Neural progenitor cell (in vitro differentiated cells): ENCODE results near the gene NUP85. TPM values are rescaled to one million over a fixed set of nuclear protein-coding genes. Genes with fewer than 3 reads are reported as not detected.
A peak's percentile ranks its signal among the peaks of the same experiment; 100 is the strongest.

Source experiments
- DNase-seq: peaks from one replicate; pipeline ENCODE4 v3.0.0-alpha.2; 2016; ENCODE audit warnings: low spot score
- H2AFZ ChIP-seq: fragments of 200-600 bp; sonication (generic); replicated peaks from 2 replicates; pipeline ENCODE4 v1.6.1; 2016; ENCODE audit warnings: antibody characterized with exemption
- H3F3A ChIP-seq: fragments of 200-600 bp; sonication (generic); 2 replicates; pipeline ENCODE4 v1.6.1; 2016; ENCODE audit warnings: antibody characterized with exemption, low read depth
- H3K27ac ChIP-seq: fragments of 200-600 bp; sonication (generic); 2 replicates; pipeline ENCODE4 v1.5.1; 2016; ENCODE audit warnings: mild to moderate bottlenecking
- H3K27me3 ChIP-seq: fragments of 200-600 bp; sonication (generic); 2 replicates; pipeline ENCODE4 v1.6.1; 2016; ENCODE audit warnings: mild to moderate bottlenecking, moderate library complexity
- H3K36me3 ChIP-seq: fragments of 200-600 bp; sonication (generic); 2 replicates; pipeline ENCODE4 v1.5.1; 2016
- H3K4me1 ChIP-seq: fragments of 200-600 bp; sonication (generic); 2 replicates; pipeline ENCODE4 v1.6.1; 2016; ENCODE audit warnings: mixed run types
- H3K4me2 ChIP-seq: fragments of 200-600 bp; sonication (generic); 2 replicates; pipeline ENCODE4 v1.6.1; 2016
- H3K4me3 ChIP-seq: fragments of 200-600 bp; sonication (generic); 2 replicates; pipeline ENCODE4 v1.5.1; 2016
- H3K79me2 ChIP-seq: fragments of 200-600 bp; sonication (generic); 2 replicates; pipeline ENCODE4 v1.6.1; 2016; ENCODE audit warnings: low read depth
- H3K9ac ChIP-seq: fragments of 200-600 bp; sonication (generic); 2 replicates; pipeline ENCODE4 v1.6.1; 2016
- H3K9me3 ChIP-seq: fragments of 200-600 bp; sonication (generic); 2 replicates; pipeline ENCODE4 v1.5.1; 2016; ENCODE audit warnings: low read depth
- H4K20me1 ChIP-seq: fragments of 200-600 bp; sonication (generic); 2 replicates; pipeline ENCODE4 v1.6.1; 2016; ENCODE audit warnings: low read depth
- H3K27ac Mint-ChIP-seq: 3 replicates; pipeline ENCODE4 v1.8.0; 2021; ENCODE audit warnings: mixed read lengths
- H3K27me3 Mint-ChIP-seq: 2 replicates; pipeline ENCODE4 v1.8.0; 2022; ENCODE audit warnings: low read depth, mild to moderate bottlenecking, inconsistent platforms, moderate library complexity, mixed read lengths; ENCODE audit not compliant: insufficient read depth
- H3K36me3 Mint-ChIP-seq: 3 replicates; pipeline ENCODE4 v1.8.0; 2021; ENCODE audit warnings: mixed read lengths
- H3K4me1 Mint-ChIP-seq: 3 replicates; pipeline ENCODE4 v1.8.0; 2021; ENCODE audit warnings: mixed read lengths
- H3K4me3 Mint-ChIP-seq: 3 replicates; pipeline ENCODE4 v1.8.0; 2021; ENCODE audit warnings: mild to moderate bottlenecking, moderate library complexity, mixed read lengths
- H3K9me3 Mint-ChIP-seq: 3 replicates; pipeline ENCODE4 v1.8.0; 2020; ENCODE audit warnings: mixed read lengths
- CTCF ChIP-seq: fragments of 200-600 bp; sonication (generic); IDR thresholded peaks from 2 replicates; pipeline ENCODE4 v1.5.1; 2017; ENCODE audit warnings: antibody characterized with exemption, mild to moderate bottlenecking
- EZH2 ChIP-seq: fragments of 200-600 bp; sonication (generic); IDR thresholded peaks from 2 replicates; pipeline ENCODE4 v1.6.1; 2017; ENCODE audit warnings: antibody characterized with exemption, mild to moderate bottlenecking, moderate library complexity
- EZH2phosphoT487 ChIP-seq: fragments of 200-600 bp; sonication (generic); IDR thresholded peaks from 2 replicates; pipeline ENCODE4 v1.6.1; 2017; ENCODE audit warnings: antibody characterized with exemption
- total RNA-seq: library from RNA; depleted of rRNA; stranded (reverse); fragments of >200 nt; gene quantifications from 2 replicates; pipeline ENCODE4 v1.2.3, GENCODE V29; 2015; ENCODE audit warnings: low replicate concordance

NUP85 gene
- total RNA-seq, 1 donor from 2014 or later, result 88.6 TPM

GRCh38 chr17:75270218-75270965, 64.9 kb downstream of the NUP85 start:
- H3K4me2 ChIP-seq, result peak overlapping the region; percentile 95
- H3K36me3 ChIP-seq, result no peaks in the 10 kb centered on the region
- no peaks in the 10 kb centered on the region for H4K20me1 ChIP-seq
- H3K27me3 Mint-ChIP-seq, result peaks cover 8% of the 10 kb centered on the region
- H3K79me2 ChIP-seq, result no peaks in the 10 kb centered on the region
- H2AFZ ChIP-seq, result peak overlapping the region; percentile 97
- peaks cover 39% of the 10 kb centered on the region for H3F3A ChIP-seq
- H3K36me3 Mint-ChIP-seq, result peaks cover 10% of the 10 kb centered on the region
- H3K4me1 Mint-ChIP-seq, result peaks cover 12% of the 10 kb centered on the region
- peak overlapping the region; percentile 38 for H3K9ac ChIP-seq
- no peak overlapping the region for H3K27ac Mint-ChIP-seq
- peak overlapping the region; percentile 98 for H3K4me3 ChIP-seq
- DNase-seq, result peak; percentile 78
- H3K27me3 ChIP-seq, result peaks cover 8% of the 10 kb centered on the region
- H3K9me3 Mint-ChIP-seq, result no peaks in the 10 kb centered on the region
- no peak for TF ChIP-seq EZH2phosphoT487
- peak; percentile 6 for TF ChIP-seq EZH2
- H3K4me1 ChIP-seq, result peaks cover 4% of the 10 kb centered on the region
- H3K4me3 Mint-ChIP-seq, result peak overlapping the region; percentile 90
- no peaks in the 10 kb centered on the region for H3K9me3 ChIP-seq
- H3K27ac ChIP-seq, result no peak overlapping the region

GRCh38 chr17:75270966-75271232, 65.4 kb downstream of the NUP85 start, which contains the start of gene MIF4GD:
TSS of gene MIF4GD (minus strand) at chr17:75271231. CDS start at chr17:75270195, 1,036 bp downstream.
- H3K27ac Mint-ChIP-seq, result no peak within 1 kb of the TSS
- H3K4me1 Mint-ChIP-seq, result peaks cover 12% of the 10 kb centered on the region
- peaks cover 10% of the 10 kb centered on the region for H3K36me3 Mint-ChIP-seq
- no peaks in the 10 kb centered on the region for H3K9me3 ChIP-seq
- H3K79me2 ChIP-seq, result no peaks in the 10 kb centered on the region
- H3K4me3 ChIP-seq, result peak within 1 kb of the TSS; percentile 98
- H3K27me3 Mint-ChIP-seq, result peaks cover 8% of the 10 kb centered on the region
- H3K4me3 Mint-ChIP-seq, result peak within 1 kb of the TSS; percentile 90
- H4K20me1 ChIP-seq, result no peaks in the 10 kb centered on the region
- peaks cover 8% of the 10 kb centered on the region for H3K27me3 ChIP-seq
- no peak within 1 kb of the TSS for H3K27ac ChIP-seq
- peaks cover 36% of the 10 kb centered on the region for H3F3A ChIP-seq
- TF ChIP-seq EZH2phosphoT487, result no peak
- TF ChIP-seq CTCF, result no peak
- TF ChIP-seq EZH2, result no peak
- peak within 1 kb of the TSS; percentile 99 for H3K4me2 ChIP-seq
- no peaks in the 10 kb centered on the region for H3K9me3 Mint-ChIP-seq
- H3K9ac ChIP-seq, result peak within 1 kb of the TSS; percentile 82
- DNase-seq, result no peak
- peaks cover 4% of the 10 kb centered on the region for H3K4me1 ChIP-seq
- H3K36me3 ChIP-seq, result no peaks in the 10 kb centered on the region
- peak within 1 kb of the TSS; percentile 98 for H2AFZ ChIP-seq

- DNase-seq, result peak; percentile 93
- H3K4me3 Mint-ChIP-seq, result peak overlapping the region; percentile 78
- Histone ChIP-seq H3K9ac (peak overlapping the region; percentile 82), H4K20me1 (no peaks in the 10 kb centered on the region), H3K4me2 (peak overlapping the region; percentile 99), H3K27me3 (peaks cover 8% of the 10 kb centered on the region), H3K9me3 (no peaks in the 10 kb centered on the region), H3K4me1 (peaks cover 4% of the 10 kb centered on the region), H3K79me2 (no peaks in the 10 kb centered on the region), H3F3A (peaks cover 31% of the 10 kb centered on the region), H3K4me3 (peak overlapping the region; percentile 98), H3K36me3 (no peaks in the 10 kb centered on the region), H3K27ac (no peak overlapping the region), H2AFZ (peak overlapping the region; percentile 98)
- no peak overlapping the region for H3K27ac Mint-ChIP-seq
- H3K27me3 Mint-ChIP-seq, result peaks cover 8% of the 10 kb centered on the region
- TF ChIP-seq EZH2phosphoT487 (no peak), CTCF (peak; percentile 63)
- peaks cover 10% of the 10 kb centered on the region for H3K36me3 Mint-ChIP-seq
- H3K9me3 Mint-ChIP-seq, result no peaks in the 10 kb centered on the region
- H3K4me1 Mint-ChIP-seq, result peaks cover 12% of the 10 kb centered on the region
These were observed 65.9 kb downstream of the NUP85 start for GRCh38 chr17:75271233-75271954.
